HFF-Myc (cell line): ENCODE results near the gene HAAO.

Experiments used
- DNase-seq: peaks from one replicate; pipeline ENCODE4 v3.0.0-alpha.2; 2011; ENCODE audit warnings: low read depth; ENCODE audit errors: extremely low read depth
- H3K4me3 ChIP-seq: replicated peaks from 2 replicates; pipeline ENCODE4 v1.5.1; 2011; ENCODE audit warnings: low read depth, mild to moderate bottlenecking, control low read depth, low read length
- TF ChIP-seq, protein P1 (sequence below): IDR thresholded peaks from 2 replicates; pipeline ENCODE4 v1.5.1; 2012; ENCODE audit warnings: mild to moderate bottlenecking, low read depth, low read length, control low read depth; ENCODE audit errors: missing control alignments

Gene HAAO

GRCh38 chr2:42756966-42757513 is 35.3 kb downstream of the HAAO start:
- TF ChIP-seq, protein P1, sequence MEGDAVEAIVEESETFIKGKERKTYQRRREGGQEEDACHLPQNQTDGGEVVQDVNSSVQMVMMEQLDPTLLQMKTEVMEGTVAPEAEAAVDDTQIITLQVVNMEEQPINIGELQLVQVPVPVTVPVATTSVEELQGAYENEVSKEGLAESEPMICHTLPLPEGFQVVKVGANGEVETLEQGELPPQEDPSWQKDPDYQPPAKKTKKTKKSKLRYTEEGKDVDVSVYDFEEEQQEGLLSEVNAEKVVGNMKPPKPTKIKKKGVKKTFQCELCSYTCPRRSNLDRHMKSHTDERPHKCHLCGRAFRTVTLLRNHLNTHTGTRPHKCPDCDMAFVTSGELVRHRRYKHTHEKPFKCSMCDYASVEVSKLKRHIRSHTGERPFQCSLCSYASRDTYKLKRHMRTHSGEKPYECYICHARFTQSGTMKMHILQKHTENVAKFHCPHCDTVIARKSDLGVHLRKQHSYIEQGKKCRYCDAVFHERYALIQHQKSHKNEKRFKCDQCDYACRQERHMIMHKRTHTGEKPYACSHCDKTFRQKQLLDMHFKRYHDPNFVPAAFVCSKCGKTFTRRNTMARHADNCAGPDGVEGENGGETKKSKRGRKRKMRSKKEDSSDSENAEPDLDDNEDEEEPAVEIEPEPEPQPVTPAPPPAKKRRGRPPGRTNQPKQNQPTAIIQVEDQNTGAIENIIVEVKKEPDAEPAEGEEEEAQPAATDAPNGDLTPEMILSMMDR: no peak
- DNase-seq: no peak

DNA sequence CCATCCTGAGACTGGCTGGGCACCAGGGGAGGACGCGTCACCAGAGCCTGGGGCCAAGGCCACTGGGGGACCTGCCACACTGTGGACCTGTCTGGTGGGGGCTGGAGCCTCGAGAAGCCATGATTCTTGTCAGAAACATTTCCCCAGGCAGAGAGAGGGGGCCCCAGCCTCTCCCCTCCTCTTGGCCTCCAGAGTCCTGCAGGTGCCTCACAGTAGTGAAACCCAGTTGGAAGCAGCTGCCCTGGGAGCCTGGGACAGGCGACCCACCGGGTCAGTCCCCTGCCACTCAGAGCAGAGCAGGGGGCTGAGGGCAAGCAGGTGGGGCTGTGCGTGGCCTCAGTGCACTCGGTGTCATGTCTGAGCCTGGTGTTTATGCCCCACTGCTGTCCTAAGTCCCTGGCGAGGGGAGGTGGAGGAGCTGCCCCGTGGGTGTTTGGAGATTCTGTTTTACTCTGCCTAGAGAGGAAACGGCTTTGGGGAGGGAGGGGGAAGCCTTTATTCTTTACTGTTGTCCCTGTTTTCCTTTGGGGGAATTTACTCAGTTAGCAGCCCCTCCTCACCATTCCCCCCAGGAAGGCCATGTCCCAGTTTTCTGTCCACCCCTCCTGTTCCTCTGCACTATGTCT is 36.1 kb downstream of the HAAO start:
- H3K4me3 ChIP-seq: no peak overlapping the region
- no peak for DNase-seq
- TF ChIP-seq, protein P1: no peak

More at GRCh38 chr2:42756966-42757513, 35.3 kb downstream of the HAAO start:
- no peak overlapping the region for H3K4me3 ChIP-seq

- DNase-seq: peak; percentile 38
- no peak overlapping the region for H3K4me3 ChIP-seq
- TF ChIP-seq, protein P1: no peak
Observed at GRCh38 chr2:42755191-42755880, 37.0 kb downstream of the HAAO start.

DNA sequence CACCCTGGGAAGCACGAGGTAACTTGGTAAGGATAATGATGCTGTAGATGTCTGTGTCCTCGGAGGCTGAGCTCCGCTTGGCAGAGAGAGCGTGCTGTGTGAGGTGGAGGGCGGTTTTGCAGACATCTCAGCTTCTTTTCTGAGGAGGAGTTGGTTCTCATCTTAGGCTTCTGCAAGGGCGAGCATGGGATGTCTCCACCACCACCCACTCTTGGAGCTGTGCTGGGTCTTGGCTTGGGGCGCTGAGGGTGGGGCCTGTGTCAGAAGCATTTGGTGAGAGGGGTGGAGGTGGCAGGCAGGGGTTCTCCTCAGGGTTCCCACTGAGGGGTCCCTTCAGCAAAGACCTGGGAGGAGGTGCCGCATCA is 37.6 kb downstream of the HAAO start:
- no peak overlapping the region for H3K4me3 ChIP-seq
- DNase-seq: no peak
- TF ChIP-seq, protein P1: no peak

DNA sequence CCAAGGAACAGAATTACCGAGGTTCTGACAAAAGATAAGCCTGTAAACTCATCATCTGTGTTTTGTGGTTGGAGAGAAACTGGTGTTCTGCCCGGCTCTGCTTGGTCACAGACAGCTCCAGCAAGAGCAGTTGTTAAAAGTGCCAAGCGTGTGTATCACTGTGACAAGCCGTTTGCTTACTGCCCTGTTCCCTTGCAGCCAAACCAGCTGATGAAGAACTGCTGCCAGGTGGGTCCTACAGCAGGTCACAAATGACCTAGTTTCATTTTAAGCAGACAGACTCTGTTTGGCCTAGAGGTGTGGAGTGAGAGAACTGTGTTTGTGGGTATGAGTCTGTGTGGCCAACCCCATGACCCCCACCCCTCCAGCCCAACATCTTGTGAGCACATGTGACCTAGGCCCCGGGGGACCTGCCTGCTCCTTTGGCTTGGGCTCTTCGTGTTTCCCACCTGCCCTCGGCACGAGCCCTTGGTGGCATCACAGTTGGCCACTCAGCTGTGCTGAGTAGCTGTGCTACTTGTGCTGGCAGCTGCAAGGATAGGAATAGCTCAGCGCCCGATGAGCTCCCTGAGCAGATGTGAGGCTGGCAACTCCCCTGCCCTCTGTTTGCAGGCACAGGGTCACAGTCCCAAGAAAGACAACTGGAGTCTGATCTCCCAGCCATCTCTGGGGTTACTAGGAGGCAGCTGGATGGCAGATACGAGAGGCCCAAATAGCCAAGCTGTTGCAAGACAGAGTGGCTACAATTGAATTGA is 38.2 kb downstream of the HAAO start:
- DNase-seq: no peak

More for the DNA sequence above, 38.2 kb downstream of the HAAO start:
- TF ChIP-seq, protein P1: no peak
- no peak overlapping the region for H3K4me3 ChIP-seq
